HG02884 (cell line): ENCODE results near the gene PDAP1.
A peak's percentile ranks its signal among the peaks of the same experiment; 100 is the strongest.
"Not testable (repeated sequence)": the region's sequence is repeated elsewhere in the genome, so short reads cannot be mapped to it uniquely, and the experiment has no call there.

Source experiments
- ATAC-seq: cut with Tn5 transposase; IDR thresholded peaks from one replicate; pipeline ENCODE4 v1.9.1; 2021; ENCODE audit warnings: mild to moderate bottlenecking, moderate library complexity; ENCODE audit not compliant: unreplicated experiment

Gene PDAP1

DNA sequence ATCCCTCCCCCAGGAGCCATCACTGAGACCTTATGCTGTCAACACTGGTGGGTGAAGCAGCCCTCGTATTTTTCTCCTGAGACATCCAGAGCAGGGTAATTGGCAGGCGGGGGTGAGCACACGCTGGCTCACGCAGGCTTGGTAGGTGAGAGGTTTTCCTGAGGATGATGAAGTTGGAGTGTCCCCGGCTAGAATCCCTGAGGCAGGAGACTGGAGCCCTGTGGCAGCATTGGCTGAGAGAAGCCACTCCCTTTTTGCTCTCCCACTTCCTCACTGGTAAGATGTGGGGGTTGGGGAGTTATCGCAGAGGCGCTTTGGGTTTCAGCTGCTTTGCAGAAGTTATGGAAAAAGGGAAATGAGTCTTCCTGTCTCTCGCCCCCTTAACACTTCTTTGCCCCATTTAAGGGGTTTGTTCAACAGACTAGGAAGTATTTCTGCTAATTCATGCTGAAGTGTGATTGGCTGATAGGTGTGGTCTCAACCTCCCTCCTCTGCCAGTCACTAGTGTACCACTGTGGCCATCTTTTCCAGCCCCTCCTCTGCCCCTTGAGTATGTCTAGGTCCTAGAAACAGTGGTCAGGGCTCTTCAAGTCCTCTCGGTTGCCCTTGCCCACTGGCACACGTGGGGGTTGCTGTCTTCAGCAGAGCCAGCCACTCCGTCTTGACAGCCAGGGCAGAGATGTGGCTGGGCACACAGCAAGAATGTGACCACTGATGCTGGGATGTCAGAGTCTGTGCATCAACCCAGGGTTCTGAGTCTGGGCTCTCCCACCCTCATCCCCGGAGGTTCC, 28.2 kb downstream of the PDAP1 start:
- peak; percentile 27 for ATAC-seq

DNA sequence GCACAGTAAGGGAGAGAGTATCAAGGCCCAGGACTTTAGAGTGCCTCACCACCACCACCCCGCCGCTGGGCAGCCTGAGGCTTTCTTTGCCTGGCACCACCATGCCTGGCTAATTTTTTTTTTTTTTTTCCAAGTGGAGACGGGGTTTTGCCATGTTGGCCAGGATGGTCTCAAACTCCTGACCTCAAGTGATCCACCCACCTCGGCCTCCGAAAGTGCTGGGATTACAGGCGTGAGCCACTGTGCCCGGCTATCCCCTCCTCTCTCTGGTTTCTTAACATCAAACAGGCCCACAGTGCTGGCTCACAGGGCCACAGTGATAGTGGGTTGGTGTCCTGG, 28.7 kb downstream of the PDAP1 start:
- not testable (repeated sequence) for ATAC-seq

DNA sequence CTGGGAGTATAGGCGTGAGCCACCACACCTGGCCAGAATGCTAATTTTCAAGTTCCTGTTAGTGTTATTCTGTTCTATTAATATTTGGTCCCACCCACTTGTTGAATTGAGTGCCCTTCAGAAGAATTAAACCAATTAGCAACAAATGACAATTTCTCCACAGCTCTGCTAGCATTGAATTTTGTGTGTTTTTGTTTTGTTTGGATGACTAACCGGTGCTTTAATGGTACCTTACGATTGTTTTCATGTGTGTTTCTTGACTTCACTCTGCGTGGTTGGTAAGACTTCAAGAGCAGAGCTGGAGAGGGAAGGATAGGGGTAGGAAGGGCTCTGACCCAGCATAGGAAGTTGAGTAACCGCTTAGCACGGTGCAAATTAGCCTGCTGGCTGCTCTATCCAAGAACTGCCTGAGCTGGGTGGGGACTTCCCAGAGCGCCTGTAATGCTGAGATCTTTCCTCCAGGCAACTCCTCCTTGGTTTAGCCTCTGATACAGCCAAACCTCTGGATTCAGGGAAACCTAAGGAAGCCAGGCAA, 29.3 kb downstream of the PDAP1 start:
- no peak for ATAC-seq

DNA sequence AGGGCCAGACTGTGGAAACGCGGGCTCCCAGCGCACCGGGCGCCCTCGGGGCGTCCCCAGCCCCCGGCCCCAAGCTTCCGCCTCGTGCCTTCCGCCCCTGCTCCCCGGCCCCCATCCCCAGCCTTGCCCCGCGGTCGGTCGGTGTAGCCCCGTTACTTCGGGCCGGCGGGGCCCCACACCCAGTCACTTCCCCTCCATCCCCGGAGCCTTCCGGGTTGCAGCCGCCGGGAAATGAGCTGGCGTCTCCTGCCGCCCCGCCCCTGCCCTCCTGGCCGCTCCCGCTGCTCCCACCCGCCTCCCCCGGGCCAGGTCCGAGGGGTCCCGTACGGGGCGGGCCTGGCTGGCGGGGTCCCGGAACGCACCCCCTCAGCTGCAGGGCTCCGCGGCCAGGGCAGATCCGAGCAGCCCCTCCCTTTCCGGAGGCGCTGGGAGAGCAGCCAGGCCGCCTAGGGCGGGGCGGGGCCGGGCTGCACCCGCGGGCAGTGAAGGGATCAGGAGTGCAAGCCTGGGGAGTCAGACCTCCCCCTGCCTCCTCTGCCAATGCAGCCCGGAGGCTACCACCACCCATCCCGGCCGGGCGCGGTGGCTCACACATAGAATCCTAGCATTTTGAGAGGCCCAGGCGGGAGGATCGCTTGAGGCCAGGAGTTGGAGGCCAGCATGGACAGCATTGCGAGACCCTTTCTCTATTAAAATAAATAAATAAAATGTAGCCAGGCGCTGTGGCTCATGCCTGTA, 33.2 kb downstream of the PDAP1 start:
- peak; percentile 37 for ATAC-seq

DNA sequence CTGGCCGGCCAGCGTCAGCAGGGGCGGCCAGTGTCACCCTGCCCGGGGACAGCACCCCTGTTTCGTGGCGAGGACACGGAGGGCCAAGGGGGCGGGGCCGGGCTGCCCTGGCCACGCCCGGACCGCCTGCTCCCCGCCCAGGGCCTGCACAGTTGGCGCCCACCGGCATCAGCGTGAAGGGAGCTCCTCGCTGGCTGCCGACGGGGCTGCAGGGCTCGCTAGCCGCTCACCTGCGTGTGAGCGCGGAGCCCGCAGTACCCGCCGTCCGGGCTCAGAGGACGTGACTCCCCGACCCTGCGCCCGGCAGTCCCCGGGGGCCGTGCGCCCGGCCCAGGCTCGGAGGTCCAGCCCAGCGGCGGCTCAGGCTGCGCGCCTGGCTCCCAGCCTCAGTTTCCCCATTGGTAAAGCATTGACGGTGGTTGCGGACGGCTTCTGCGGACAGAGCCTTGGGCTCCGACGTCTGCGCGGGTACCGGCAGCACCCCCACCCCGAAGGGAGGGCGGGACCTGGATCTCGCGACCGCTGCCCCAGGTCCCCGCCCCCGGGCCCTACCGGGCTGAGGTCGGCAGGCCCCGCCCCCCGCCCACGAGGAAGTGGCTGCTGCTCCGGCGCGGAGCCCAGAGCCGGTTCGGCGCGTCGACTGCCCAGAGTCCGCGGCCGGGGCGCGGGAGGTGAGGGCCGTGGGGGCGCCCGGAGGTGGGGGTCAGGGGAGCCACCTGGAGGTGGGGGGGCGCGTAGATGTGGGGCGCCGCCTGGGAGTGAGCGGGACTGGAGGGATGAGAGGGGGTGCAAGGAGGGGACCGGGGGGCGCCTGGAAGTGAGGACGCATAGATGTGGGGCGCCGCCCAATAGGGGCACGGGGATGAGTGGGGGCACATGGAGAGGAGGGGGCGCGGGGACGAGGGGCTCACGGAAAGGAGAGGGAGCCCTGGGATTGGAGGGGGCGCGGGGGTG, 34.0 kb downstream of the PDAP1 start, which contains the start of gene ARPC1B:
ARPC1B (plus strand) TSS at position 620 of the 954 bp plus-strand sequence. CDS start 10,985 bp downstream, outside the sequence.
- peak; percentile 50 for ATAC-seq

DNA sequence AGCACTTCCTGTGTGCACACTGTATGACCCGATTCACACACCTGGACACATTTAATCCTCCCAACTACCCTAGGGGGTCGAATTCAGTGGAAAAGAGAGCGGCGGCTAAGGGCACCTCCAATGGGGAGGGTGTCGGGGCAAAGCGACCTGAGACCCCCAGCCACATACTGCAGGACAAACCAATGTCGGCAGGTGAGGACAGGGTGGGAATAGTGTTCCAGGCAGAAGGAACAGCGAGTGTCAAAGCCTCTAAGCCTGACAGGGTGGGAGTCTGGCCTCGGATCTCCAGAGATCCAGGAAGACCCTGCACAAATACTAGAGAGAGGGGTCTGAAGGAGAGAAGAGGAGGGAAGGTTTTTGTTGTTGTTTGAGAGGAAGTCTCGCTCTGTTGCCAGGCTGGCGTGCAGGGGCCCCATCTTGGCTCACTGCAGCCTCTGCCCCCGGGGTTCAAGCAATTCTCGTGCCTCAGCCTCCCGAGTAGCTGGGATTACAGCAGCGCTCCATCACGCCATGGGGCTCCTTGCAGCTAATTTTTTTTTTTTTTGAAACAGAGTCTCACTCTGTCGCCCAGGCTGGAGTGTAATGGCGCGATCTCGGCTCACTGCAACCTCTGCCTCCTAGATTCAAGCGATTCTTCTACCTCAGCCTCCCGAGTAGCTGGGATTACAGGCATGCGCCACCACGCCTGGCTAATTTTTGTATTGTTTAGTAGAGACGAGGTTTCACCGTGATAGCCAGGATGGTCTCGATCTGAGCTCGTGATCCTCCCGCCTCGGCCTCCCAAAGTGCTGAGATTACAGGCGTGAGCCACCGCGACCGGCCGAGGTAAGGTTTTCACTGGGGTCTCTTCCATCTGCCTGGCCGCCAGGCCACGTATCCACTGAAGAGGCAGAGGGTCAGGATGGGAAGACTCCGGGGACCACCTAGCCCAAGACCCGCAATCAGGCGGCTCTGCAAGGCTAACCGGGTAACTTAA, 35.0 kb downstream of the PDAP1 start:
- ATAC-seq, result no peak

DNA sequence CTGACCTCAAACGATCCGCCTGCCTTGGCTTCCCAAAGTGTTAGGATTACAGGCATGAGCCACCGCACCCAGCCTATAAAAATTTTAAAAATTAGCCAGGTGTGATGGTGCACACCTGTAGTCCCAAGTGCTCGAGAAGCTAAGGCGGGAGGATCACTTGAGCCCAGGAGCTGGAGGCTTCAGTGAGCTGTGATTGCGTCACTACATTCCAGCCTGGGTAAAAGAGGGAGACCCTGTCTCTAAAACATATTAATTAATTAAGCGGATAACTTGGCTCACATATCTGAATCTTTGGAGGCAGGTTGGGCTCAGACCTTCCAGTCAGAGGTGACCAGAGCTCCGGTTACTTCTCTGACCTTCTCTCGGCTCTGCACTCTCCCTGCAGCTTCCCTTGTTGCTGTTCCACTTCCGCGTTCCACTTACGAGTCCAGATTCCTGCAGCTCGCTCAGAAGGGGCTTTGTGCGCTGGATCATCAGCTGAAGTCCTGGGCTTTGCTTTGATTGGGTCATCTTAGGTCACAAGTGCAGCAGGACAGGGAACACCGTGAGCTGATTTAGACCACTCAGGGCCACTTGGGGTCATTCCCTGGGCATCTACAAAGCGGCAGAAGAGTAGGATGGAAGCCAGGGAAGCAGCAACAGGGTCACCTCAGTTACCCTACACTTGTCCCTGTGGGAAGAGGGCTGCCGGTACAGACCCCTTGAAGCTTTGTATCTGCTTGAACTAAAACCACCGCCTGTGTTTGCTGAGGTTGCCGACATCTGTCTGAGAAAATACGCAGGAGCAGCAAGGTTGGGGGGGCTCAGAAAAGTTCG, 35.9 kb downstream of the PDAP1 start:
- no peak for ATAC-seq

DNA sequence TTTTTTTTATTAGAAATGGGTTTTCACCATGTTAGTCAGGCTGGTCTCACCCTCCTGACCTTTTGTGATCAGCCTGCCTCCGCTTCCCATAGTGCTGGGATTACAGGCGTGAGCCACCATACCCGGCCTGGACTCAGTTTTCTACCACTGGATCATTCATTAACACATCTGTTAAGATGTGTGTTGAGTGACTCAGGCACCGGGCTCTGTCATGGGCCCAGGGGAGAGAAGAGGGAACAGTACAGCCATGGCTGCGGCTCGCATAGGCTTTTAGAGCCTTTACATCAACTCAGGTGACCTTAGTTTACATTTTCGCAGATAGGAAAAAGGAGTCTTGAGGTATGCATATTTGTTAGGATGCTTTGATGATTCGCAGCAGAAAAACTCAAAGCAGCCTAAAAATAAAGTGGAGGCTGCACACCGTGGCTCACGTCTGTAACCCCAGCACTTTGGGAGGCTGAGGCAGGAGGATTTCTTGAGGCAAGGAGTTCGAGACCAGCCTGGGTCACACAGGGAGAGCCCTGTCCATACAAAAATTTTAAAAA, 36.9 kb downstream of the PDAP1 start:
- no peak for ATAC-seq

DNA sequence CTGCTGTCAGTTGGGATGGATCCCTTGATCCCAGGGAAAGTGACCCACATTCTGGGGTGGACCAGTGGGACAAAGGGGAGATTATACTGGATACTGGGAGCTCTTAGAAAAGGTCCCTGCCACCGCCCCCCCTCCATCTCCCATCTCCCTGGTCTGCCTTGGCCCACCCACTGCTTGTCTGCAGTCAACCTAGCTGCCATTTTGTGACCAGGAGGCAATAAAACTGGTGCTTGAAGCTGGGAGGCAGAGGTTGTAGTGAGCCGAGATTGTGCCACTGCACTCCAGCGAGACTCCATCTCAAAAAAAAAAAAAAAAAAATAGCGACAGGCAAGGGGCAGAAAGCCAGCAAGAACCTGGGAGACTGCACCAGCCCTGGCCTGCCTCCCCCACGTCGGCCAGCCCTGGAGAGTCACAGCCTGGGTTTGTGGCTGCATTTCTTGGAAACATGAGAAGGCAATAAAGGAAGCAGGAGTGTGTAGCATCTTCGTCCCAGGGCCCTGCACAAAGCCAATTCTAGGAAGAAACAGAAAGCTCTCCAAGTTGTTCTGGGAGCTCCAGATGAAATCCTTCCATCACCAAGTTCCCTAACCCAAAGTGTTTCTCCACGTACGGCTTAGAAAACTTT, 38.5 kb downstream of the PDAP1 start:
- no peak for ATAC-seq

DNA sequence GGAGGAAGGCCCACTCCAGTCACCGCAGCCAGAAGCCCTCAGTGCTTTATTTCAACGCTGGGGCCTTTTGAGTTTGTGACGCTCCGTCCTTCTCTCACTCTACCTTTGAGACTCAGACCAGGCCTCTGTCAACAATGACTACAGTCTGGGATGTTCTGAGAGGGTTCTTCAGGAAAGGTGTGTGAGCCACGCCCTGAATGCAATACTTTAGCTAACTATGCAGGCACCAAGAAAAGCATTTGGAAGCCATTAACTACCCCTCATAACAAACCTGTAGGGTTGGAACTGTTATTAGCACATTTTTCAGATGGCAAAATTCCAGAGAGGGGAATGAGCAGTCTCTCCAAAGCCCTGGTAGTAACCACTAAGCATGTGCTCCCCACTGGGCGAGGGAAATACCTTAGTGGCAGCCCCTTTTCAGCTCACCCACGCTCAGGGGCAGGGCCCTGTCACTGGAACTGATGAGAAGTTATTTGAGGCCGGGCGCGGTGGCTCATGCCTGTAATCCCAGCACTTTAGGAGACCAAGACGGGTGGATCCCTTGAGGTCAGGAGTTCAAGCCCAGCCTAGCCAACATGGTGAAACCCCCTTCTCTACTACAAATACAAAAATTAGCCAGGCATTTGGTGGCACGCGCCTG, 39.5 kb downstream of the PDAP1 start:
- ATAC-seq, result no peak

DNA sequence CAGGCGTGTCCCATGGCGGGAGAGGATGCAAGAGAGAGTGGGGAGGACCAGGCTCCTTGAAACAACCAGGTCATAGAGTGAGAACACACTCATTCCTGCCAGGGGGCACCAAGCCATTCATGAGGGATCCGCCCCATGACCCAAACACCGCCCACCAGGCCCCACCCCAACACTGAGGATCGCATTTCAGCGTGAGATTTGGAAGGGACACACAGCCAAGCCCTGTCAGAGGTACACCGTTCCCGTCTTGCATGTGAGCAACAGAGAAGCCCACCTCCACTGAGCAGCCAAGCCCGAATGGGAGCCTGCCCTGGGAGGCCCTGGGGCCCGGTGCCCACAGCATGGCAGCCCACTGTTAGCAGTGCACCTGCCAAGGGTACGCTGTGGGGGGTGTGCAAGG, 41.8 kb downstream of the PDAP1 start:
- ATAC-seq, result no peak

DNA sequence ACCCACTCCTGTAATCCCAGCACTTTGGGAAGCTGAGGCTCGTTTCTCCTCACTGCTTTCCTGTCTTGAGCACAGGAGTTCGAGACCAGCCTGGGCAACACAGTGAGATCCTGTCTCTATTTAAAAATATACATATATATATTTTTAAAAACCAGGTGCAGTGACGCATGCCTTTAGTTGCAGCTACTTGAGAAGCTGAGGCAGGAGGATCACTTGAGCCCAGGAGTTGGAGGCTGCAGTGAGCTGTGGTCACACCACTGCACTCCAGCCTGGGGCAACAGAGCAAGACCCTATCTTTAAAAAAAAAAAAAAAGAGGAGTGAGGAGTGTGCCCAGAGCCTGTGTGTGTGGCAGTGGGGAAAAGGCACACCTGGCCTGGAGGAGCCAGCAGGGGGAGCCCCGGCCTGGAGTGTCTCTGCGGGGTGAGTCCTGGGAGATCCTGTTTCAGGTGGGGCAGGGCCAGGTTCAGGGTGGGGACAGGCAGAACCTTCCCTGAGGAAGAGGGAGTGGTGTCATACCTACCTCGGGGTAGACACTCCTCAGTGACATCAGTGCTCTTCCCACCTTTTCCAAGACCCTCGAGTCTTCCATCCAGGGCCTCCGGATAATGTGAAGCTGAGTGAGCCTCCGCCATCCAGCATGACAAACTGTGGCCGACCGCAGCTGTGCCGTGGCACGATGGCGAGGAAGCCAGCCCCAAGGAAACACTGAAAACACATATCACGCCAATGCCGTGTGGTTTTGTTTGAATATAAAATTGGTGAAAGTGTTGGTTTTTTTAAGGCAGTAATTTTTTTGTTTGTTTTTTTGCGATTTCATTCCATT, 42.9 kb downstream of the PDAP1 start:
- ATAC-seq, result no peak

DNA sequence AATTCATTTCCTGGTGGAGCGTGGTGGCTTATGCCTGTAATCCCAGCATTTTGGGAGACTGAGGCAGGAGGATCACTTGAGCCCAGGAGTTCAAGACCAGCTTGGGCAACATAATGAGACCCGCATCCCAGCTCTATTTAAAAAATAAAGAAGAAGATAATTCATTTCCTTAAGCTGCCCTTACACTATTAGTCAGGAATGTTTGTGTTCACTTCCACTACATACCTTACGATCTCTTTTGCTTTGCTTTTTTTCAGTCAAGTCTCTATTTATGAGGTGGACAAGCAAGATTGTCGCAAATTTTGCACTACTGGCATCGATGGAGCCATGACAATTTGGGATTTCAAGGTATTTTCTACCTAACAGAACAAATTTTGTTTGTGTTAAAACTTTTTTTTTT, 45.1 kb downstream of the PDAP1 start:
- ATAC-seq, result no peak

DNA sequence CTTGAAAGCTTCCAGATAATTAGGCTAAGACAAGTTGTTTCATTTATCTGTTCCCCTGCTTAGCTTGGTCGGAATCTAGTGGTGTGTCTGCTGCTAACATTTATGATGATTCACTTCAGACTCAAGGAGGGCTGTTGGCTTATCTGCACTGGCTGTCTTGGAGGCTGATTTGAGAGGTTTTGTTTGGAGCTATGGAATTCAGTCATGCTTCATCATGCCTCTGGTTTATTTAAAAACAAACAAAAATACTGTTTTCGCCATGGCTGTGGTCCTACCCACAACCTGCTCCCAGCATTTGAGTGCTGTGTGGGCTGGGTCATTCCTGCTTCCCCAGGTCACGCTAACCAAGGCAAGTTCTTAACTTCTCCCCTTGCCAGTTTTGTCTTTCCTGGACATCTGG, 45.6 kb downstream of the PDAP1 start:
- no peak for ATAC-seq

DNA sequence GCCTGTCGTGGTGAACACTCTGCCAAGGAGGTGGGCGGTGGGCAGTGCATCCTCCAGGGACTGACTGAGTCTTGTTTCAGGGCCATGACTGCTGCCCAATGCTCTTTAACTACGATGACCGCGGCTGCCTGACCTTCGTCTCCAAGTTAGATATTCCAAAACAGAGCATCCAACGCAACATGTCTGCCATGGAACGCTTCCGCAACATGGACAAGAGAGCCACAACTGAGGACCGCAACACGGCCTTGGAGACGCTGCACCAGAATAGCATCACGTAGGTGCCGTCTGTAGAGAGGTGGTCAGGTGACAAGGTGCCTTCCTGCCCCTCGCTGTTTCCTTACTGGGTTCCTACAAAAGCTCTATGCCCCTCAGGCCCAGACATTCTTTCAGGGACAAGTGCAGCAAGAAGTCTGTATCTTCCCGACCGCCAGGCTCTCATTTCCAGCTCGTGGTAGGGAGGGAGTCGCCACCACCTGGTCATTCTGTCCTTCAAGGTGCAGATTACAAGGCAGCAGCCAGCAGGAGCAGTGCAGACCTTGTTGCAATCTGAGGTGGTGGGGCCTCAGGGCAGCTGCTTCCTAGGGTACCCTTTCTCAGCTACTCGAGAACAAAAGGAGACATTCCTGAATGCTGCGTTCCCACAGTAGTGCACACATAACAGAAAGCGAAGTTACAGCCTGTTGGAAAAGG, 48.8 kb downstream of the PDAP1 start:
- no peak for ATAC-seq

DNA sequence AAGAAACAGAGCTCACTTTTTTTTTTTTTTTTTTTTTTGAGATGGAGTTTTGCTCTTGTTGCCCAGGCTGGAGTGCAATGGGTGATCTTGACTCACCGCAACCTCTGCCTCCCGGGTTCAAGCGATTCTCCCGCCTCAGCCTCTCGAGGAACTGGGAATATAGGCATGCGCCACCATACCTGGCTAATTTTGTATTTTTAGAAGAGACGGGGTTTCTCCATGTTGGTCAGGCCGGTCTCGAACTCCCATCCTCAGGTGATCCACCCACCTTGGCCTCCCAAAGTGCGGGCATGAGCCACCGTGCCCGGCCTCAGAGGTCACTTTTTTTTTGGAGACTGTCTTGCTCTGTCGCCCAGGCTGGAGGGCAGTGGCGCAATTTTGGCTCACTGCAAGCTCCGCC, 49.9 kb downstream of the PDAP1 start:
- not testable (repeated sequence) for ATAC-seq
